Tibial nerve (tissue), 4 donors: ENCODE data around the gene FSTL4.

Experiments used
- CTCF ChIP-seq, 5 experiments: fragments of 200-600 bp in 3 of 5; fragments of 450-650 bp in 2 of 5; sonication (generic) in 3 of 5; IDR thresholded peaks; one replicate each; pipeline ENCODE4 v1.5.1; 2016 to 2019; ENCODE audit warnings: antibody characterized with exemption in 5 of 5, mild to moderate bottlenecking in 3 of 5, moderate library complexity in 2 of 5
- EP300 ChIP-seq, 2 donors: sonication (generic); formaldehyde crosslinking; IDR thresholded peaks; one replicate each; pipeline ENCODE4 v1.6.1; 2017; ENCODE audit warnings: antibody characterized with exemption in 2 of 2, mild to moderate bottlenecking in 1 of 2

GRCh38 chr5:133341296-133341695 lies 271.0 kb downstream of the FSTL4 start:
- TF ChIP-seq CTCF (IDR thresholded peaks at IDR 0.05), result no peak
- TF ChIP-seq EP300 (IDR thresholded peaks at IDR 0.05), result no peak
